HCT116 (cell line): ENCODE data around the gene HGS.

Source experiments
- CEBPB ChIP-seq: IDR thresholded peaks from 2 replicates; pipeline ENCODE4 v1.6.1; 2012; ENCODE audit warnings: low read depth
- POLR2A ChIP-seq: IDR thresholded peaks from 2 replicates; pipeline ENCODE4 v1.7.0; 2011; ENCODE audit warnings: borderline replicate concordance; ENCODE audit not compliant: insufficient read depth, insufficient read length; ENCODE audit errors: extremely low read depth
- POLR2AphosphoS5 ChIP-seq: IDR thresholded peaks from 2 replicates; pipeline ENCODE4 v1.6.1; 2011; ENCODE audit warnings: mild to moderate bottlenecking, low read depth, low read length, moderate library complexity
- SP1 ChIP-seq: IDR thresholded peaks from 2 replicates; pipeline ENCODE4 v1.6.1; 2012; ENCODE audit warnings: low read depth
- TCF7L2 ChIP-seq: IDR thresholded peaks from 2 replicates; pipeline ENCODE4 v1.7.0; 2011; ENCODE audit warnings: borderline replicate concordance, inconsistent platforms; ENCODE audit not compliant: insufficient read depth, insufficient read length; ENCODE audit errors: extremely low read depth
- YY1 ChIP-seq: IDR thresholded peaks from 2 replicates; pipeline ENCODE4 v1.6.1; 2011; ENCODE audit warnings: low read length, low read depth, moderate library complexity, mild to moderate bottlenecking; ENCODE audit not compliant: insufficient replicate concordance; ENCODE audit errors: extremely low read depth
- TF ChIP-seq, protein P1 (sequence below), 3 experiments: fragments of 200-600 bp in 1 of 3; sonication (generic) in 1 of 3; IDR thresholded peaks in 2 of 3; conservative IDR thresholded peaks in 1 of 3; 2 replicates each; pipeline ENCODE4 v1.5.1; 2012 to 2017; ENCODE audit warnings: low read depth in 2 of 3, low read length in 2 of 3, antibody characterized with exemption in 1 of 3, borderline replicate concordance in 1 of 3, control low read depth in 1 of 3, mild to moderate bottlenecking in 1 of 3, mixed read lengths in 1 of 3, mixed run types in 1 of 3, moderate library complexity in 1 of 3; ENCODE audit not compliant: insufficient read depth in 1 of 3

DNA sequence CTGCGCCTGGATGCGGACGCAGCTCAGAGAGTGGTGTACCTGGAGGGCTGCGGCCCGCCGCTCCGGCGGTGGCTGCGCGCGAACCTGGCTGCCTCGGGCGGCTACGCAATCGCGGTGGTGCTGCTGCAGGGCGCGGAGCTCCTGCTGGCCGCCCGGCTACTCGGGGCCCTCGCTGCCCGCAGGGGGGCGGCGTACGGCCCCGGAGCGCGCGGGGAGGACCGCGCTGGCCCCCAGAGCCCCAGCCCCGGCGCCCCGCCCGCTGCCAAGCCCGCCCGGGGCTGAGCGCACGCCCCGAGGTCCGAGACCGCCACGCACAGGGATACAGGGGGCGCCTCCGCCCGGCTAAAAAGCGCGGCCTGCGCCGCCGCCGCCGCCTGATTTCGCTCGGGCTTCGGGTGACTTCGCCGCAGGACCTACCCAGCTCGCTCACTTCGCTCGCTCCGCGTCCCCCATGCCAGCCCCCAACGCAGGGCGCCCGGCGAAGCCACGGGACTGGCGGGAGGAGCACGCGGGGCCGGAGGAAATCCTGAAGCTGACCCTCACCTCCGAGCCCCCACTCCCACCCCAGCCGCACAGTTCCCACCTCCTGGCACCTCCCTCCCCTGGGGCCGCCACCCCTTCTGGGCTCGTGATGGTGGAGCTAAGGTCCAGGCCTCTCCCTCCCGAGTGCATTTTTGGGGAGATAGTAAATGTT, 35.7 kb upstream of the HGS start:
- TF ChIP-seq CEBPB (no peak), POLR2AphosphoS5 (no peak), SP1 (no peak), YY1 (no peak), TCF7L2 (no peak), POLR2A (no peak)
- TF ChIP-seq, protein P1, sequence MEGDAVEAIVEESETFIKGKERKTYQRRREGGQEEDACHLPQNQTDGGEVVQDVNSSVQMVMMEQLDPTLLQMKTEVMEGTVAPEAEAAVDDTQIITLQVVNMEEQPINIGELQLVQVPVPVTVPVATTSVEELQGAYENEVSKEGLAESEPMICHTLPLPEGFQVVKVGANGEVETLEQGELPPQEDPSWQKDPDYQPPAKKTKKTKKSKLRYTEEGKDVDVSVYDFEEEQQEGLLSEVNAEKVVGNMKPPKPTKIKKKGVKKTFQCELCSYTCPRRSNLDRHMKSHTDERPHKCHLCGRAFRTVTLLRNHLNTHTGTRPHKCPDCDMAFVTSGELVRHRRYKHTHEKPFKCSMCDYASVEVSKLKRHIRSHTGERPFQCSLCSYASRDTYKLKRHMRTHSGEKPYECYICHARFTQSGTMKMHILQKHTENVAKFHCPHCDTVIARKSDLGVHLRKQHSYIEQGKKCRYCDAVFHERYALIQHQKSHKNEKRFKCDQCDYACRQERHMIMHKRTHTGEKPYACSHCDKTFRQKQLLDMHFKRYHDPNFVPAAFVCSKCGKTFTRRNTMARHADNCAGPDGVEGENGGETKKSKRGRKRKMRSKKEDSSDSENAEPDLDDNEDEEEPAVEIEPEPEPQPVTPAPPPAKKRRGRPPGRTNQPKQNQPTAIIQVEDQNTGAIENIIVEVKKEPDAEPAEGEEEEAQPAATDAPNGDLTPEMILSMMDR (IDR thresholded peaks at IDR 0.05 in 2 of 3, conservative IDR thresholded peaks at IDR 0.05 in 1 of 3; ENCODE audit: borderline replicate concordance in 1 of 3, insufficient read depth in 1 of 3, low read depth in 2 of 3, low read length in 2 of 3), result no peak
